HL-60 (cell line): ENCODE data around the gene CHI3L1.

Experiments
- CTCF ChIP-seq: IDR thresholded peaks from one replicate; pipeline ENCODE4 v1.5.1; 2011; ENCODE audit warnings: low read length, control low read depth, inconsistent platforms; ENCODE audit not compliant: insufficient read depth
- GABPA ChIP-seq: IDR thresholded peaks from 2 replicates; pipeline ENCODE4 v1.6.1; 2012; ENCODE audit warnings: low read depth
- POLR2AphosphoS5 ChIP-seq: IDR thresholded peaks from 2 replicates; pipeline ENCODE4 v1.6.1; 2012; ENCODE audit warnings: low read depth
- REST ChIP-seq: IDR thresholded peaks from 2 replicates; pipeline ENCODE4 v1.6.1; 2012; ENCODE audit warnings: low read depth; ENCODE audit not compliant: insufficient replicate concordance
- SPI1 ChIP-seq: IDR thresholded peaks from 2 replicates; pipeline ENCODE4 v1.6.1; 2012; ENCODE audit warnings: low read depth, mild to moderate bottlenecking, borderline replicate concordance

DNA sequence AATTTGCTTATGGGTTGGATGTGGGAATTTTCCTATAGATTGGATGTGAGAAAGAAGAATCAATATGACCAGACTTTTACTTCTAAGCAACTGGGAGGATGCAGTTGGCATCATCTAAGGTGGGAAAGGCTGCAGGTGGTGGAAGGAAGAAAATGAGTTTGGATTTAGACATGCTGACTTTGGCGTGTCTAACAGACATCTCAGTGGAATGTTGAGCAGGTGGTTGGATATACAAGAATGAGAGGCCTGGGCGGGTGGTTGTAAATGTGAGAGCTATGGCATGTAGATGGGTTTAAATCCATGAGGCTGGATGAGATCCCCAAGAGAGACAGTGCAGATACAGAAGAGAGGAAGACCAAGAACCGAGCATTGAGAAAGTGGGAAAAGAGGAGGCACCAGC, 48.4 kb downstream of the CHI3L1 start:
- TF ChIP-seq POLR2AphosphoS5 (no peak), CTCF (no peak), REST (no peak), SPI1 (no peak), GABPA (no peak)
